HuH-7 (cell line): Measurements from ENCODE around the gene NBAS.
"Not testable (repeated sequence)": the region's sequence is repeated elsewhere in the genome, so short reads cannot be mapped to it uniquely, and the experiment has no call there.

Experiments
- DNase-seq: peaks from one replicate; pipeline ENCODE4 v3.0.0; 2011; ENCODE audit warnings: low spot score

The NBAS gene

DNA sequence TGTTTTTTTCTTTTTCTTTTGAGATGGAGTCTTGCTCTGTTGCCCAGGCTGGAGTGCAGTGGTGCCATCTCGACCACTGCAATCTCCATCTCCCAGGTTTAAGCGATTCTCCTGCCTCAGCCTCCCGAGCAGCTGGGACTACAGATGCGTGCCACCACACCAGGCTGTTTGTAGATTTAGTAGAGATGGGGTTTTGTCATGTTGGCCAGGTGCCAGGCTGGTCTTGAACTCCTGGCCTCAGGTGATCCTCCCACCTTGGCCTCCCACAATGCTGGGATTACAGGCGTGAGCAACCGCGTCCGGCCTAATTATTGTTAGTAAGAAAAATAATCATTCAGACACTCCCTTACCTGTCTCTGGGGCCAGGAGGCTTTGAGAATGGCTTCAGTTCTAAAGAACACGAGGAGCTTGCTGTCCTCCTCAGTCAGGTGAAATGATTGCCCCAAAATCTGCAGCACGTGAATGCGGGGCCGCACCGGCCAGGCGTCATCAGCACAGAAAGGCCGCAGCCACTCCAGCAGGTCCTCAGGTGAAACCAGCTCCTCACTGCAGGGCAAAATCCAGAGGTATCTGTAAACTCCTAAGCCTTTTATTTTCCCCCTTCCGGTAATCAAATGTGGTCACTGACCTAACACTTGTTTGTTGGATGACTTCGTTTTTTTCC is 342.6 kb downstream of the NBAS start:
- no peak for DNase-seq

DNA sequence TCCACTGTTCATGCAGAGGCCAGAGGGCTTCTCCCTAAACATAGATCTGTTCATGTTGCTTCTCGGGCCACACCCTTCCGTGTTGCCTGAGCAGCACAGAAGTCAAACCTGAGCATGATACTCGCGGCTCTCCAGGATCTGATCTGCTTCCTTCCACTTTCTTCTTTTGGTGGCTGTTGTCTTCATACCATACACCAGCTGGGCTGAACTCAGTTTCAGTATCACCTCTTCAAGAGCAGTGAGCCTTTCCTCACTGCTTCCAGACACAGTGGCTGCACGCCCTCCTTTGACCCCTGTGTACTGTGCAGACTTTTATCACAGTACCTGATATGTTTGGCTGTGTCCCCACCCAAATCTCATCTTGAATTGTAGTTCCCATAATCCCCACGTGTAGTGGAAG is 348.9 kb downstream of the NBAS start:
- DNase-seq, result no peak

- not testable (repeated sequence) for DNase-seq
Observed at GRCh38 chr2:15210542-15210941, 350.6 kb downstream of the NBAS start.

DNA sequence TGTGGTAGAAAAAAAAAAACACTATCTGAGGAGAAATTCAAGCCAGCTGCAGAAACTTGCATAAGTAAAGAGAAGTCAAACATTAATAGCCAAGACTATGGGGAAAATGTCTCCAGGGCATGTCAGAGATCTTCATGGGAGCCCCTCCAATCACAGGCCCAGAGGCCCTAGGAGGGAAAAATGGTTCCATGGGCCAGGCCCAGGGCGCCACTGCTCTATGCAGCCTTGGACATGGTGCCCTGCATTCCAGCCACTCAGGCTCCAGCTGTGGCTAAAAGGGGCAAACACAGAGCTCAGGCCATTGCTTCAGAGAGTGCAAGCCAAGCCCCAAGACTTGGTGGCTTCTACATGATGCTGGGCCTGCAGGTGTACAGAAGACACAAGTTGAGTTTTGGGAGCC is 354.7 kb downstream of the NBAS start:
- DNase-seq, result no peak

- DNase-seq, result no peak
Observed at GRCh38 chr2:15205562-15205961, 355.6 kb downstream of the NBAS start.

DNA sequence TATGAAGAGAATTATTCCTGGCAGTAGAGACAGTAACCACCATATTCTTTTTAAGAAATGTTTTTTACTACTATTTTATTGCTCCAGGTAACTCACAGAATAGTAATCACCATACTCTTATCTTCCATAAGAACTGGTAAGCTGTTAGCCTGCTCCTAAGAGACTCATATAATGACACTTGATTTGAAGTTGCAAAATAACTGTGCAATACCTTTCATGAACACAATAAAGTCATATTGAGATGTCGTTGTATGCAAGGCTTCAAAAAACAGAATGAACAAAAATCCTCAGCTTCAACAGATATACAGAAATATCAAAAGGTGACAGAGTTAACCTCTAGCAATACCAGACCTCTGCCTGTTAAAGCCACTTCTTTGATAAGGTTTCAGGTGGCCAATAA is 360.1 kb downstream of the NBAS start:
- DNase-seq, result no peak

DNA sequence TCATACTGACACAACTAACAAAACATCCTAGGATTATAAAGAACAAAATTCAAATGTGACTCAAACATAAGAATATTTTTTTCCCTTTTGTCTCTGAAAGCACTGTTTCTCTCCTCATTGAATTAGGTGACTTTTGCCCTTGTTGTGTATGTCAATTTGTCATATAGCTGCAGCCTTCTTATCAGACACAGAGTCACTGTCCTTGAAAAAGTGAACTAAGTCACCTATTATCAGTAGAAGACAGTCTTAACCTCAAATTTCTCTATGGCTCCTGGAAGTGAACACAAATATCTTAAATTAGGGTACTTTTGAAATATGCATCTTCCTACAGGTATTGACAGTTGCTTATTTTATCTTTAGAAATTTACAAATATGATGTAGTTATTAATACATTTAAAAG is 360.6 kb downstream of the NBAS start:
- no peak for DNase-seq

- DNase-seq, result no peak
Observed at GRCh38 chr2:15198051-15198450, 363.1 kb downstream of the NBAS start.

DNA sequence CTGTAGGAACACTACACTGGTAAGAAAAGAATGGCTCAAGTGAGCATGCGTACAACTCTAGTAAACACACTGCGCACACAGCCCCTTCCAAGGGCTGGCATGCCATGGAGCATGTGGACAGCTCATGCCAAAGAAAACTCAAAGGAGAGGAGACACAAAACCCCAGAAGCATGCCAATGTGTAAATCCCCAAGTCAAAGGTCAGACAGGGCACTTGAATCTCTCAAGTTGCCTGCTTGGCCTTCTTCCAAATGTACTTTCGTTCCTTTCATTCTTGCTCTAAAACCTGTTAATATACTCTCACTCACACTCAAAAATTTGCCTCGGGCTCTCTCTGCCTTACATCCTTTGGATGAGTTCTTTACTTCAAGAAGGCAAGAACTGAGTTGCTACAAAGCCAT is 365.3 kb downstream of the NBAS start:
- no peak for DNase-seq

DNA sequence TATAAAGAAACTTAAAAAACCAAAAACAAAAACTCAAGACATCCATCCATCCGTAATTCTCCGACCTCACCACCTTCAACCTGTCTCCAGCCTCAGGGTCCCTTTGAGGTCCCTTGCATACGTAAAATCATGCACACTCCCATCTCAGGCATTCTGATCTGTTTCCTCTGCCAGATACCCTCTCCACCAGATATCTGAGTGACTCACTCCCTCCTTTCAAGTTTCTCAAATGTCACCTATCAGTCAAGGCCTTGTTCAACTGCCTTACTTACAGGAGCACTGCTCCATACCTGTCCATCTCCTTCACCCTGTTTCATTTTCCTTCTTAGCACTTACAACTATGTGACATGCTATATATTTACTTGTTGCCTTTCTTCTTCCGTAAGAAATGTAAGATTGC is 369.3 kb downstream of the NBAS start:
- no peak for DNase-seq

DNA sequence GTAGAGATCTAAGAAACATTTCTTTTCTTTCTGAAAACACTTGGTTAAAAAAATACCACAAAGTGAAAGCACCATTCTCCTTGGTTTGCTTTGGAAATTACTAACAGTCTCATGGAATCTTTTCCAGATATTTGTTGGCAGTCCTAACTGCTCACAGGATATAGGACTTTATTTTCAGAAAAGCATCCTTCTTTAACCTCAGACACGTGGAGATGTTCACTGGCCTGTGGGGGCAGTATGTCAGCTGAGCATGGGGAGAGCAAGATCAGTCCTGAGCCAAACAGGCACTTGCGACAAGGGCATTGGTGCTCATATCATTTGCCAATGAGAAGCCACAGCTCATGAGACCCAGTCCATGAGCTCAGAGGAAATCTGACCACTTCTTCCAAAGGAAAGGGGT is 371.9 kb downstream of the NBAS start:
- DNase-seq, result no peak

- DNase-seq, result no peak
Observed at GRCh38 chr2:15187702-15188101, 373.4 kb downstream of the NBAS start.

GRCh38 chr2:15186118-15186517 is 375.0 kb downstream of the NBAS start:
- DNase-seq, result no peak

- DNase-seq, result no peak
Observed at GRCh38 chr2:15184491-15184890, 376.6 kb downstream of the NBAS start.

DNA sequence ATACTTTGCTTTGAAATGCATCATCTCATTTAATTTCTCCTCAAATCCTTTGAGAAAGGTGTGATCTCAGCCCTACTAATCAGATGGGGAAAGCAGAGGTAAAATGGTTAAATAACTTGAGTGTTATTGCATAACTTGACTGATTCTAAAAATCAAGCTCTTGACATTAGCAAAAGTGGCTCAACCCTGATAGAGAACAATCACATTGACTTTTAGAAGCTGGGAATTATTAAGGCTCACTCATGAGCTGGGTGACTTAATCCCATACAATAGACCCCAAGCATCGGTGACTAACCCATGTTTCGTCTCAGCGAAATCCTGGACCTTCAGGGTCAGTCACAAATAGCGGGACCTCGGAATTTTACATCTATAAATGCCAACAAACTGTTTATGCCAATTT is 378.9 kb downstream of the NBAS start:
- no peak for DNase-seq

DNA sequence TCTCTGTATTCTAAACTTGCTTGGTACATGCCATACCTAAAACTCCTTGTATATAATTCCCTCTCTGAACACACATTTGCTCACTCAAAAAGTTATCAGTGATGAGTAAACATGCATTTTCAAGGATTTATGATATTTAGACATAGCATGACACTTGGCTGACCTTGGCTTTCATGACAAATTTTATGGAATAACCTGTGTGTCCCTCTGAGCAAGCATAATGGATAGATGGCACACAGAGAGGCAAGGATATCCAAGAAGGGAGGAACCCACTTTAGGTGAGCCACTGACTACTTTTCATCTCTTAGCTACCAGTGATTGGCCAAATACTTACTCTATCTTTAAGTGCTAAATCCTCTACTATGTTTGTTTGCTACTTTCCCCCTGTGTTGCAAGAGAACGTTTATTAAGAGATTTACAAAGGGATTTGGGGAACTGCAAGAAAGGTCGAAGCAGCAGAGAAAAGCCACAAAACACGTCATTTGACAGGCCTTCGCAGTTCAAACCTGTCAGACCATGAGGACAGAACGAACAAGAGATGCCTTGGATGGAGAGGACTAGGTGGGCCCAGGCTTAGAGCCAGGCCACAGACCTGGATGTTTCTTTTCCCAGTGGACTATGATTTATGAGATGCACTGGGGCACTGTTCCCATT is 379.9 kb downstream of the NBAS start:
- DNase-seq, result no peak

- no peak for DNase-seq
Observed at GRCh38 chr2:15180379-15180778, 380.8 kb downstream of the NBAS start.

DNA sequence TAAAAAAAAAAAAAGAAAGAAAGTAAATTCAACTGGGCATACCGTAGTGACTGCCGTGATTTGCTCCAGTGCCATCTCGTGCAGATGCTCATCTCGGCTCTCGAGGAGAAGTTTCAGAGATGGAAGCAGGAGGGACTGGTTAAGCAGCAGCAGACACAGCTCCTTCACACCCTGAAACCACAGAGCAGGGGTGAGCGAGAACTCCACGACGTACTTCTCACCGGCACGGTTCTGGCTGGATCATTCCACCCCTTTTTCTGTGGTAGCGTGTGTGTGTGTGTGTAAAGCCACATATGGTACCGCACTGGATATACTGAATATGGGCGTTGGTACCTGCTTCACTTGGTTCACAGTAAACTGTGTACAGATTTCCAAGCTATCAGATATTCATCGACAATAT is 382.2 kb downstream of the NBAS start:
- no peak for DNase-seq

GRCh38 chr2:15177103-15177502 is 384.0 kb downstream of the NBAS start:
- DNase-seq, result no peak

DNA sequence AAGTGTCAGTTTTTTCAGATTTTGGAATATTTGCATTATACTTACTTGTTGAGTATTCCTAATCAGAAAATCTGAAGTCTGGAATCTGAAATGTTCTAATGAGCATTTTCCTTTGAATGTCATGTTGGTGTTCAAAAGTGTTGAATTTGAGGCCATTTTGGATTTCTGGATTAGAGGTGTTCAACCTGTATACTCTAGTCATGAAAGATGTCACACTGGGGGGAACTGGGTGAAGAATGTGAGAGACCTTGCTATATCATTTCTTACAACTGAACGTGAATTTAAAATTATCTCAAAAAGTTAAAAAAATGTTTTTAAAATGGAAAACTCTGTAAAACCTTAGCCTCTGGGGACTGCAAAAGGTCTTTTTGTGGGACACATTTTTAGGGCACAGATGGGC is 384.5 kb downstream of the NBAS start:
- DNase-seq, result no peak

- no peak for DNase-seq
Observed at GRCh38 chr2:15174567-15174966, 386.6 kb downstream of the NBAS start.

- DNase-seq, result no peak
Observed at GRCh38 chr2:15173501-15173900, 387.6 kb downstream of the NBAS start.

DNA sequence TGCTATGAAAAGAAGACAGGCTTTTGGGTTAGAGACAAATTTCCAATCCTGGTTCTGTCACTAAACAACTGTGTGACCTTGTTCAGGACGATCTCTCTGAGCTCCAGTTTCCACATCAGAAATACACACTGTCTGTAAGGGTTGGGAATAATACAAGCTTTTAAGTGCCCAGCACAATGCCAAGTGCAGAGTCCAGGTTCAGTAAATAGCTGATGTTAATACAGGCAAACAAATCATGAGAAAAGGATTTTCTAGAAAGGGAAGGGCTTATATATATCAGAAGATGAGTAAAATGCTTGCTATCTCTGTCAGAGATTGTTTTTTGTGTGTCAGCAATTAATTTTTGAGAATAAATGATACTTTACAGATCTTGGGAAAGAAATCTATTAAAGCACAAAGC is 388.3 kb downstream of the NBAS start:
- DNase-seq, result no peak

DNA sequence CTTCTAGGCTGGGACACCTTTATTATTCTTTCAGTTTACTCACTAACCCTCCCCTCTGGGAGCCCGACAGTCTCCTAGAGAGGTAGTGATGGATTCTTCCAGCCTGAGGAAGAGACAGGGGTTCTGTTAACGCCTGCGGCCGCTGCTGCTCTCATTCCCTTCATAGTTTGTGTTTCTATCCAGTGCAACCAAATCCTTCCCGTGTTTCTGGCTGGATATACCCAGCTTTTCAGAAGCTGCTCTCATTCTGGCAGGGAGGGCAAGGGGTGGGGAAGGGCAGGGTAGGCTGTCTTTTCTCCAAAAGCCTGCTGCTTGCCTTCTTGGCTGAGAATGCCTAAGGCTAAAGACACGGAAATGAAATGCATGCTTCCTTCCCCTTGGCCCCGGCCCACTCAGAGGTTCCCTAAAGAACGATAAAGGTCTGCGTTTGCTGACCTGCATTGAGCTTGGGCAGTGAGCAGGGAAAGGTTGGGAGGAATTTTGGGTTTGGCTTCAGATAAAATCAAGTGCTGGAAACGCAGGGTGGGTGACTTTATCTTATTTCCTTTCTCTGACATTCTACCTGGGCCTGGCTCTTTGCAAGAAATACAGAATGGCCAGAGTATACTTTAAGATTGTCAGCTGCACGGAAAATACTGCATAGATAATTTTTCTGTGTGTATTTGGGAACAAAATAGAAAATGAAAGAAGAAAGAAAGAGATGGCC is 390.9 kb downstream of the NBAS start:
- DNase-seq, result no peak
